Measurements from ENCODE around the gene DOCK4. TPM values are rescaled to one million over a fixed set of nuclear protein-coding genes. Genes with fewer than 3 reads are reported as not detected.

DOCK4 gene
- total and polyA plus RNA-seq, 4 donors: 7.2 to 48.9 (median 12.8) TPM

DNA sequence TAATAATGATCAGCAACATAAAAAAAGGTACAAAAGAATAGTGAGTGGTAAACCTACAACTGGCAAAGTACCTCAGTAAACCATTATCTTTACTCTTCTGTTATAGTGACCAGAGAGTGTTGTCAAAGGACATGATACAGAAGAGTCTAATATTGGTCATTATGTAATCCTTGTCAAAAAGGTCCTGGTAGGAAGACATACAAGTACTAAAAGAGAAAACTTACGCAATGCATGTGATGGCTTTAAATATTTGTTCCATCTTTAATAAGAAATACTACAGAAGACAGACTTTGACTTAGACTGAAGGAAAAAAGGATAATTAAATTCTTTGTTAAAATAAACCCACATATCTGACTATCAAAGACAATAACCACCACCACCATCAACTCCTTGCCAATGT is 6.5 kb downstream of the DOCK4 start (continued):
- TF ChIP-seq EGR1 (IDR thresholded peaks at IDR 0.05; ENCODE audit: low read depth in 2 of 2): no peak
- no peak for TF ChIP-seq SP1 (IDR thresholded peaks at IDR 0.05)
- no peak for TF ChIP-seq HNF4G (IDR thresholded peaks at IDR 0.05)
- no peak for TF ChIP-seq TAF1 (conservative IDR thresholded peaks at IDR 0.05)
- TF ChIP-seq JUND (IDR thresholded peaks at IDR 0.05): no peak

DNA sequence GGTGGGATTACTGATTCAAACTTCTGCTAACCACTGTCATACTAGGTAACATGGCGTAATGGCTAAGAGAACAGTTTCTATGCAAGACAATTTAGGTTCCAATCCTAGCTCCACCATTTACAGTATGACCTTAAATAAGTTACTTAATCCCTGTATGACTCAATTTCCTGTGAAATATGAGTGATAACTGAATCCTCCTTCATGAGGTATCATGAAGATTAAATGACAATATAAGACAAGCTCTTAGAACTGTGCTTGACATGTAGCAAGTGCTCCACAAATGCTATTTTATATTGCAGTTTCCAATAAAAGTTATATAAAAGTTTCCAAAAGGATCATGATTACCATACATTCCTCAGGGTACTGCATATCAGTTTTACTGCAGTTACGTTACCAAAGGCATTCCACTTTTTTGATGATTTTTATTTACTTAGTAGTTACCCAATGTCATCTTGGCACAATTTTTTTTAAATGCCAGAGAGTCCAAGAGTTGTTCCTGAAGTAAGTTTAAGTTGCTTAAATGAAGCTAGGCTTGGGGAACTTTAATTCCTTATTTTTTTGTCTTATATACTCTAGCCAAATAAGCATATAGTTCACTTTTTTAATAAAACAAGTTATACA is 7.1 kb downstream of the DOCK4 start:
- TF ChIP-seq HNF4A (conservative IDR thresholded peaks at IDR 0.05) (peak in 1 of 2 donors; percentile 52), RAD21 (IDR thresholded peaks at IDR 0.05) (peak; percentile 13 to 18), RXRA (IDR thresholded peaks at IDR 0.05) (peak in 1 of 2 donors; percentile 18)
- TF ChIP-seq, protein P1, sequence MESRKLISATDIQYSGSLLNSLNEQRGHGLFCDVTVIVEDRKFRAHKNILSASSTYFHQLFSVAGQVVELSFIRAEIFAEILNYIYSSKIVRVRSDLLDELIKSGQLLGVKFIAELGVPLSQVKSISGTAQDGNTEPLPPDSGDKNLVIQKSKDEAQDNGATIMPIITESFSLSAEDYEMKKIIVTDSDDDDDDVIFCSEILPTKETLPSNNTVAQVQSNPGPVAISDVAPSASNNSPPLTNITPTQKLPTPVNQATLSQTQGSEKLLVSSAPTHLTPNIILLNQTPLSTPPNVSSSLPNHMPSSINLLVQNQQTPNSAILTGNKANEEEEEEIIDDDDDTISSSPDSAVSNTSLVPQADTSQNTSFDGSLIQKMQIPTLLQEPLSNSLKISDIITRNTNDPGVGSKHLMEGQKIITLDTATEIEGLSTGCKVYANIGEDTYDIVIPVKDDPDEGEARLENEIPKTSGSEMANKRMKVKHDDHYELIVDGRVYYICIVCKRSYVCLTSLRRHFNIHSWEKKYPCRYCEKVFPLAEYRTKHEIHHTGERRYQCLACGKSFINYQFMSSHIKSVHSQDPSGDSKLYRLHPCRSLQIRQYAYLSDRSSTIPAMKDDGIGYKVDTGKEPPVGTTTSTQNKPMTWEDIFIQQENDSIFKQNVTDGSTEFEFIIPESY (IDR thresholded peaks at IDR 0.05): no peak
- peaks cover 2 to 38% (median 24%) of the 10 kb centered on the region in 4 donors for H3K4me1 ChIP-seq (ENCODE audit: control insufficient read depth in 4 of 4, insufficient read depth in 4 of 4, low read length in 3 of 4)
- WGBS: 63% methylated on average over 2 of the region's 2 CpGs

GRCh38 chr7:112197322-112197721 is 8.9 kb downstream of the DOCK4 start:
- H3K27ac ChIP-seq (ENCODE audit: low read depth in 1 of 2, low read length in 2 of 2): no peak overlapping the region
- H3K27me3 ChIP-seq (ENCODE audit: control insufficient read depth in 4 of 4, insufficient read depth in 4 of 4, low read length in 3 of 4): no peaks in the 10 kb centered on the region
- no peak for DNase-seq (ENCODE audit: low spot score)
- H3K36me3 ChIP-seq (ENCODE audit: control insufficient read depth in 4 of 4, insufficient read depth in 3 of 4, low read depth in 1 of 4, low read length in 3 of 4): no peaks in the 10 kb centered on the region
- peaks cover 0 to 29% (median 12%) of the 10 kb centered on the region in 4 donors for H3K4me1 ChIP-seq (ENCODE audit: control insufficient read depth in 4 of 4, insufficient read depth in 4 of 4, low read length in 3 of 4)
- no peaks in the 10 kb centered on the region for H3K9me3 ChIP-seq (ENCODE audit: control insufficient read depth in 4 of 4, low read length in 3 of 4)
- WGBS: 89% methylated on average over 6 of the region's 6 CpGs
- H3K4me3 ChIP-seq (ENCODE audit: low read depth in 1 of 3, low read length in 3 of 3): no peak overlapping the region
- TF ChIP-seq YY1 (IDR thresholded peaks at IDR 0.05) (no peak), RAD21 (IDR thresholded peaks at IDR 0.05) (no peak), GABPA (IDR thresholded peaks at IDR 0.05 in 1 of 2, conservative IDR thresholded peaks at IDR 0.05 in 1 of 2) (no peak), RXRA (IDR thresholded peaks at IDR 0.05) (no peak), TAF1 (conservative IDR thresholded peaks at IDR 0.05) (no peak), FOXA2 (IDR thresholded peaks at IDR 0.05) (no peak), SP1 (IDR thresholded peaks at IDR 0.05) (no peak), NR2F2 (IDR thresholded peaks at IDR 0.05) (no peak), EGR1 (IDR thresholded peaks at IDR 0.05; ENCODE audit: low read depth in 2 of 2) (no peak), CTCF (IDR thresholded peaks at IDR 0.05; ENCODE audit: low read depth, low read length, missing input control) (no peak), HNF4G (IDR thresholded peaks at IDR 0.05) (no peak), HNF4A (conservative IDR thresholded peaks at IDR 0.05) (no peak), FOXA1 (IDR thresholded peaks at IDR 0.05) (no peak), MAX (IDR thresholded peaks at IDR 0.05) (no peak), JUND (IDR thresholded peaks at IDR 0.05) (no peak)
- TF ChIP-seq, protein P1 (IDR thresholded peaks at IDR 0.05): no peak
- H3K9ac ChIP-seq (ENCODE audit: low read depth in 1 of 2, low read length in 2 of 2): no peak overlapping the region

More for the DNA sequence above, 7.1 kb downstream of the DOCK4 start:
- no peak overlapping the region for H3K27ac ChIP-seq (ENCODE audit: low read depth in 1 of 2, low read length in 2 of 2)
- no peak overlapping the region for H3K4me3 ChIP-seq (ENCODE audit: low read depth in 1 of 3, low read length in 3 of 3)
- H3K9ac ChIP-seq (ENCODE audit: low read depth in 1 of 2, low read length in 2 of 2): no peak overlapping the region
- no peaks in the 10 kb centered on the region for H3K36me3 ChIP-seq (ENCODE audit: control insufficient read depth in 4 of 4, insufficient read depth in 3 of 4, low read depth in 1 of 4, low read length in 3 of 4)
- no peaks in the 10 kb centered on the region for H3K27me3 ChIP-seq (ENCODE audit: control insufficient read depth in 4 of 4, insufficient read depth in 4 of 4, low read length in 3 of 4)
- H3K9me3 ChIP-seq (ENCODE audit: control insufficient read depth in 4 of 4, low read length in 3 of 4): no peaks in the 10 kb centered on the region
- DNase-seq (ENCODE audit: low spot score): no peak

All from liver (tissue), 9 donors.